Erythroblast (primary cell): Measurements from ENCODE around the gene PBX1.

ENCODE experiments used
- GATA1 ChIP-seq: IDR thresholded peaks from 2 replicates; pipeline ENCODE4 v1.6.1; 2011; ENCODE audit warnings: low read depth, mild to moderate bottlenecking, control low read depth, low read length, moderate library complexity
- POLR2A ChIP-seq: IDR thresholded peaks from 2 replicates; pipeline ENCODE4 v1.6.1; 2011; ENCODE audit warnings: mild to moderate bottlenecking, low read length

GRCh38 chr1:164515711-164516331 lies 43.2 kb upstream of the PBX1 start:
- TF ChIP-seq POLR2A (no peak), GATA1 (no peak)
